HepG2 (cell line): ENCODE data around the gene RPS17. TPM values are rescaled to one million over a fixed set of nuclear protein-coding genes. Genes with fewer than 3 reads are reported as not detected.

Source experiments
- ATAD3A ChIP-seq: sonication (generic); formaldehyde crosslinking; IDR thresholded peaks from 2 replicates; pipeline ENCODE4 v1.4.0; 2020; ENCODE audit warnings: missing genetic modification reagents
- DNMT3B ChIP-seq: conservative IDR thresholded peaks from 2 replicates; pipeline ENCODE4 v1.6.1; 2016; ENCODE audit warnings: missing biosample characterization, control low read depth
- EP300 ChIP-seq, 3 experiments: sonication (generic) in 1 of 3; formaldehyde crosslinking in 1 of 3; IDR thresholded peaks; 2 replicates each; pipeline versions ENCODE4 v1.5.1 to v1.6.1; 2011 to 2020; ENCODE audit warnings: low read depth in 2 of 3, low read length in 2 of 3, borderline replicate concordance in 1 of 3, improper control_type of control experiment in 1 of 3, mild to moderate bottlenecking in 1 of 3, missing genetic modification reagents in 1 of 3, moderate library complexity in 1 of 3
- KDM5B ChIP-seq: sonication (generic); formaldehyde crosslinking; IDR thresholded peaks from 2 replicates; pipeline ENCODE4 v1.4.0; 2020; ENCODE audit warnings: missing genetic modification reagents, mild to moderate bottlenecking, borderline replicate concordance
- MED8 ChIP-seq: sonication (generic); formaldehyde crosslinking; IDR thresholded peaks from 2 replicates; pipeline ENCODE4 v1.8.1; 2023; ENCODE audit warnings: mild to moderate bottlenecking, missing genetic modification reagents; ENCODE audit not compliant: insufficient replicate concordance
- MIXL1 ChIP-seq: IDR thresholded peaks from 2 replicates; pipeline ENCODE4 v1.6.1; 2016
- SMC3 ChIP-seq: IDR thresholded peaks from 2 replicates; pipeline ENCODE4 v1.6.1; 2011; ENCODE audit warnings: low read length, improper control_type of control experiment
- ZNF768 ChIP-seq: sonication (generic); formaldehyde crosslinking; IDR thresholded peaks from 2 replicates; pipeline ENCODE4 v1.4.0; 2020; ENCODE audit warnings: missing genetic modification reagents
- polyA plus RNA-seq, 8 experiments: library from polyadenylated mRNA; depleted of rRNA in 3 of 8; stranded (reverse) in 7 of 8; unstranded in 1 of 8; fragments of >200 nt; fragmentation: Illumina TruSeq in 4 of 8; extraction: Trizol in 4 of 8; gene quantifications; 2 replicates each; pipeline versions ENCODE4 v1.2.1 to v1.2.3, GENCODE V29; 2011 to 2016; ENCODE audit warnings: low read depth in 4 of 8, missing spikeins in 1 of 8, mixed read lengths in 1 of 8; ENCODE audit not compliant: insufficient read depth in 1 of 8
- total RNA-seq, 5 experiments: library from RNA; depleted of rRNA; stranded (reverse); fragments of >200 nt; fragmentation: Illumina TruSeq; extraction: Trizol; gene quantifications; 2 replicates each; pipeline ENCODE4 v1.2.3, GENCODE V29; 2016; ENCODE audit warnings: low read depth in 1 of 5
- TF ChIP-seq, protein P1 (sequence below), 2 experiments: sonication (generic) in 1 of 2; formaldehyde crosslinking in 1 of 2; IDR thresholded peaks; 2 replicates each; pipeline versions ENCODE4 v1.6.1 to v1.9.0; 2014 to 2022; ENCODE audit warnings: antibody characterized with exemption in 1 of 2, borderline replicate concordance in 1 of 2, inconsistent platforms in 1 of 2, low read depth in 1 of 2, missing genetic modification reagents in 1 of 2
- TF ChIP-seq, protein P2 (sequence below): sonication (generic); formaldehyde crosslinking; IDR thresholded peaks from 2 replicates; pipeline ENCODE4 v1.5.0; 2020; ENCODE audit warnings: mild to moderate bottlenecking, missing genetic modification reagents, borderline replicate concordance

Gene RPS17
- total and polyA plus RNA-seq, 2 of the 13 experiments (the other 11 are each of a cell fraction or from before 2014, with no cell fraction given), result 2,570 to 5,021 TPM

DNA sequence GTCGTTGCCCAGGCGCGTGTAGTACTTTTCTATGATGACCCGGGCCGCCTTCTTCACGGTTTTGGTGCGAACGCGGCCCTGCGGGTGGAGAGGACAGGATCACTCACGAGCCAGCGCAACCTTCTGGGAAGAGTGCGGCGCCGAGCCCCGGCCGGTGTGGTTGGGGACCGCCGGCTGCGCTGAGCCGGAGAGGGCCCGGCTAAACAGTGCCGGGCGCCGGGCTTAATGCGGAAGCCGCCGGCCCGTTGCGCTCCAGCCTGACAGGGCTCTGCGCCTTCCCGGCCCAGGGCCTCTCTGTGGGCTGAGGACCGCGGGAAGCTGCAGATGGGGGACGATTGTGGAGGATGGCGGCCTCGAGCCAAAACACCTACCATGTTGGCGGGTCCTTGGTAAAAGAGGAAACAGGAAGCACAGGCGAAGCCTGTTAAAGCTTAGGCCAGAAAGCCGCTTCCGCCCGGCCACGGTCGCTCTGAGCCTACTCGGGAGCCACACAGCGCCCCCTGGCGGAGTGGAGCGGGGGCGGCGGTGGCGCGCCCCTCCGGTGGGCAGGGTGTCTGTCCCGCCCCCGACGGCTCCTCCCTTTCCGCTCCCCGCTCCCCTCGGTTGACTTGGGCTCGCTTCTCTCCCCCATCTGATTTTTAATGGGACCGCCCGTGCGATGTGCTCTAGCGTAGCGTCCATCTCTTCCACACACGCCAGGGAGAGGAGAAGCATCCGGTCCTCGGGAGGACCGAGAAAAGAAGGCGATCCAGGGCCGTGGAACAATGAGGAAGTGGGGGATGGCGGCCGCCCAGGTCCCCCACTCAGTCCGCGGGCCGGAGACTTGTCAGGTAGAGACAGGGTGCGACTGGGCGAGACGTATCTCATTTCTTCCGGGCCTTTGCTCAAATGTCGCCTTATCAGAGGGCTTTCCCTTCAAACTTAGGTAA lies at the start of gene RPS17 (continued):
- TF ChIP-seq MED8 (CRISPR knock-in tag) (no peak), EP300 (IDR thresholded peaks at IDR 0.05; ENCODE audit: low read depth in 2 of 2, low read length in 2 of 2) (peak; percentile 21 to 44; a peak in 1 of 4 replicates), EP300 (CRISPR knock-in tag; IDR thresholded peaks at IDR 0.05; ENCODE audit: borderline replicate concordance) (peak; percentile 10; the same call in 1 of the 2 replicates), KDM5B (CRISPR knock-in tag) (peak; percentile 68; the same call in 1 of the 2 replicates), DNMT3B (CRISPR knock-in tag) (peak; percentile 74; the same call in 1 of the 2 replicates), SMC3 (peak; percentile 4; the same call in 1 of the 2 replicates), MIXL1 (CRISPR knock-in tag) (peak; percentile 65), ATAD3A (no peak), ZNF768 (CRISPR knock-in tag) (no peak; the same call in 1 of the 2 replicates)
- TF ChIP-seq, protein P1, sequence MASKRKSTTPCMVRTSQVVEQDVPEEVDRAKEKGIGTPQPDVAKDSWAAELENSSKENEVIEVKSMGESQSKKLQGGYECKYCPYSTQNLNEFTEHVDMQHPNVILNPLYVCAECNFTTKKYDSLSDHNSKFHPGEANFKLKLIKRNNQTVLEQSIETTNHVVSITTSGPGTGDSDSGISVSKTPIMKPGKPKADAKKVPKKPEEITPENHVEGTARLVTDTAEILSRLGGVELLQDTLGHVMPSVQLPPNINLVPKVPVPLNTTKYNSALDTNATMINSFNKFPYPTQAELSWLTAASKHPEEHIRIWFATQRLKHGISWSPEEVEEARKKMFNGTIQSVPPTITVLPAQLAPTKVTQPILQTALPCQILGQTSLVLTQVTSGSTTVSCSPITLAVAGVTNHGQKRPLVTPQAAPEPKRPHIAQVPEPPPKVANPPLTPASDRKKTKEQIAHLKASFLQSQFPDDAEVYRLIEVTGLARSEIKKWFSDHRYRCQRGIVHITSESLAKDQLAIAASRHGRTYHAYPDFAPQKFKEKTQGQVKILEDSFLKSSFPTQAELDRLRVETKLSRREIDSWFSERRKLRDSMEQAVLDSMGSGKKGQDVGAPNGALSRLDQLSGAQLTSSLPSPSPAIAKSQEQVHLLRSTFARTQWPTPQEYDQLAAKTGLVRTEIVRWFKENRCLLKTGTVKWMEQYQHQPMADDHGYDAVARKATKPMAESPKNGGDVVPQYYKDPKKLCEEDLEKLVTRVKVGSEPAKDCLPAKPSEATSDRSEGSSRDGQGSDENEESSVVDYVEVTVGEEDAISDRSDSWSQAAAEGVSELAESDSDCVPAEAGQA (IDR thresholded peaks at IDR 0.05; ENCODE audit: low read depth), result peak; percentile 69; the same call in 1 of the 2 replicates
- TF ChIP-seq, protein P1 (CRISPR knock-in tag; IDR thresholded peaks at IDR 0.05; ENCODE audit: borderline replicate concordance), result no peak; the same call in 1 of the 2 replicates
- TF ChIP-seq, protein P2, sequence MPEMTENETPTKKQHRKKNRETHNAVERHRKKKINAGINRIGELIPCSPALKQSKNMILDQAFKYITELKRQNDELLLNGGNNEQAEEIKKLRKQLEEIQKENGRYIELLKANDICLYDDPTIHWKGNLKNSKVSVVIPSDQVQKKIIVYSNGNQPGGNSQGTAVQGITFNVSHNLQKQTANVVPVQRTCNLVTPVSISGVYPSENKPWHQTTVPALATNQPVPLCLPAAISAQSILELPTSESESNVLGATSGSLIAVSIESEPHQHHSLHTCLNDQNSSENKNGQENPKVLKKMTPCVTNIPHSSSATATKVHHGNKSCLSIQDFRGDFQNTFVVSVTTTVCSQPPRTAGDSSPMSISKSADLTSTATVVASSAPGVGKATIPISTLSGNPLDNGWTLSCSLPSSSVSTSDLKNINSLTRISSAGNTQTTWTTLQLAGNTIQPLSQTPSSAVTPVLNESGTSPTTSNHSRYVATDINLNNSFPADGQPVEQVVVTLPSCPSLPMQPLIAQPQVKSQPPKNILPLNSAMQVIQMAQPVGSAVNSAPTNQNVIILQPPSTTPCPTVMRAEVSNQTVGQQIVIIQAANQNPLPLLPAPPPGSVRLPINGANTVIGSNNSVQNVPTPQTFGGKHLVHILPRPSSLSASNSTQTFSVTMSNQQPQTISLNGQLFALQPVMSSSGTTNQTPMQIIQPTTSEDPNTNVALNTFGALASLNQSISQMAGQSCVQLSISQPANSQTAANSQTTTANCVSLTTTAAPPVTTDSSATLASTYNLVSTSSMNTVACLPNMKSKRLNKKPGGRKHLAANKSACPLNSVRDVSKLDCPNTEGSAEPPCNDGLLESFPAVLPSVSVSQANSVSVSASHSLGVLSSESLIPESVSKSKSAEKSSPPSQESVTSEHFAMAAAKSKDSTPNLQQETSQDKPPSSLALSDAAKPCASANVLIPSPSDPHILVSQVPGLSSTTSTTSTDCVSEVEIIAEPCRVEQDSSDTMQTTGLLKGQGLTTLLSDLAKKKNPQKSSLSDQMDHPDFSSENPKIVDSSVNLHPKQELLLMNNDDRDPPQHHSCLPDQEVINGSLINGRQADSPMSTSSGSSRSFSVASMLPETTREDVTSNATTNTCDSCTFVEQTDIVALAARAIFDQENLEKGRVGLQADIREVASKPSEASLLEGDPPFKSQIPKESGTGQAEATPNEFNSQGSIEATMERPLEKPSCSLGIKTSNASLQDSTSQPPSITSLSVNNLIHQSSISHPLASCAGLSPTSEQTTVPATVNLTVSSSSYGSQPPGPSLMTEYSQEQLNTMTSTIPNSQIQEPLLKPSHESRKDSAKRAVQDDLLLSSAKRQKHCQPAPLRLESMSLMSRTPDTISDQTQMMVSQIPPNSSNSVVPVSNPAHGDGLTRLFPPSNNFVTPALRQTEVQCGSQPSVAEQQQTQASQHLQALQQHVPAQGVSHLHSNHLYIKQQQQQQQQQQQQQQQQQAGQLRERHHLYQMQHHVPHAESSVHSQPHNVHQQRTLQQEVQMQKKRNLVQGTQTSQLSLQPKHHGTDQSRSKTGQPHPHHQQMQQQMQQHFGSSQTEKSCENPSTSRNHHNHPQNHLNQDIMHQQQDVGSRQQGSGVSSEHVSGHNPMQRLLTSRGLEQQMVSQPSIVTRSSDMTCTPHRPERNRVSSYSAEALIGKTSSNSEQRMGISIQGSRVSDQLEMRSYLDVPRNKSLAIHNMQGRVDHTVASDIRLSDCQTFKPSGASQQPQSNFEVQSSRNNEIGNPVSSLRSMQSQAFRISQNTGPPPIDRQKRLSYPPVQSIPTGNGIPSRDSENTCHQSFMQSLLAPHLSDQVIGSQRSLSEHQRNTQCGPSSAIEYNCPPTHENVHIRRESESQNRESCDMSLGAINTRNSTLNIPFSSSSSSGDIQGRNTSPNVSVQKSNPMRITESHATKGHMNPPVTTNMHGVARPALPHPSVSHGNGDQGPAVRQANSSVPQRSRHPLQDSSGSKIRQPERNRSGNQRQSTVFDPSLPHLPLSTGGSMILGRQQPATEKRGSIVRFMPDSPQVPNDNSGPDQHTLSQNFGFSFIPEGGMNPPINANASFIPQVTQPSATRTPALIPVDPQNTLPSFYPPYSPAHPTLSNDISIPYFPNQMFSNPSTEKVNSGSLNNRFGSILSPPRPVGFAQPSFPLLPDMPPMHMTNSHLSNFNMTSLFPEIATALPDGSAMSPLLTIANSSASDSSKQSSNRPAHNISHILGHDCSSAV (CRISPR knock-in tag), result 0 out of 2 replicates have a peak, but pooled peaks have one; percentile 62
